Activated T-helper 1 cell treated with anti-CD3 and anti-CD28 coated beads, Interleukin-12 subunit alpha, Interleukin-12 subunit beta, Interleukin-2, Interleukin-4 antibody, amounts not matched to agents 30 ng/mL and 10 ng/mL and 1 ng/mL, durations not matched to agents 14 hours and 24 hours and 36 hours (primary cell): ENCODE data around the gene DUOXA1. TPM values are rescaled to one million over a fixed set of nuclear protein-coding genes. Genes with fewer than 3 reads are reported as not detected.
"Not testable (repeated sequence)": the region's sequence is repeated elsewhere in the genome, so short reads cannot be mapped to it uniquely, and the experiment has no call there.

Experiments
- DNase-seq: peaks from one replicate; pipeline ENCODE4 v3.0.0; 2021; ENCODE audit warnings: low spot score
- H3K27ac Mint-ChIP-seq: one replicate; pipeline ENCODE4 v1.8.0; 2021; ENCODE audit warnings: mild to moderate bottlenecking, mixed read lengths
- H3K27me3 Mint-ChIP-seq: one replicate; pipeline ENCODE4 v1.8.0; 2022; ENCODE audit warnings: mild to moderate bottlenecking, moderate library complexity, mixed read lengths; ENCODE audit not compliant: insufficient read depth
- H3K36me3 Mint-ChIP-seq: one replicate; pipeline ENCODE4 v1.8.0; 2021; ENCODE audit warnings: low read depth, mixed read lengths
- H3K4me1 Mint-ChIP-seq: one replicate; pipeline ENCODE4 v1.8.0; 2021; ENCODE audit warnings: low read depth, mixed read lengths
- H3K4me3 Mint-ChIP-seq: one replicate; pipeline ENCODE4 v1.8.0; 2021; ENCODE audit warnings: mild to moderate bottlenecking, moderate library complexity, mixed read lengths
- H3K9me3 Mint-ChIP-seq: one replicate; pipeline ENCODE4 v1.8.0; 2021; ENCODE audit warnings: mixed read lengths
- intact Hi-C: fragments of 100-400 bp; cut with micrococcal nuclease; formaldehyde crosslinking; loops from one replicate; pipeline ENCODE4 v1.15.1; 2024
- total RNA-seq: library from RNA; stranded (reverse); gene quantifications from 2 replicates; pipeline ENCODE4 v1.2.3, GENCODE V29; 2022

DUOXA1 gene
- total RNA-seq, 1 donor from 2014 or later, result not detected

DNA sequence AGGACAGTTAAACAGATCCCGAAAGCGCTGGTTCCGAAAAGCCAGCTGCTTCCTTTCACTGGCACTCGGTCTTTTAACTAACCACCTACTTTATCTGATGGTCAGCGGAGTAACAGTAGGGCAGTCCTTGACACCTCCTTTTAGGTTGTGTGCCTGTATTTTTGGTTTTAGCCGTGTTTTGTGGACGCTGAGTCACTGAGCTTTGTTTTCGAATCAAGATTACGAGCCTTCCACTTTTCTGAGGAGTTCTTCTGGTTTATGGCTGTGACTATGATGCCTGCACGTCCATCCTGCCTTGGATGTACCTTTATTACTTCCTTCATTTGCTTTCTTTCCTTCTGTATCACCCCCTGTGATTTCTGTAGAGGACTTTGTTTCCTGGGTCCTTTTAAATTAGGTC is 47.3 kb downstream of the DUOXA1 start:
- DNase-seq, intact Hi-C loops, H3K36me3 Mint-ChIP-seq, H3K4me3 Mint-ChIP-seq, H3K9me3 Mint-ChIP-seq, H3K4me1 Mint-ChIP-seq, H3K27ac Mint-ChIP-seq: not testable (repeated sequence)
- H3K27me3 Mint-ChIP-seq, result peaks cover 10% of the 10 kb centered on the region

DNA sequence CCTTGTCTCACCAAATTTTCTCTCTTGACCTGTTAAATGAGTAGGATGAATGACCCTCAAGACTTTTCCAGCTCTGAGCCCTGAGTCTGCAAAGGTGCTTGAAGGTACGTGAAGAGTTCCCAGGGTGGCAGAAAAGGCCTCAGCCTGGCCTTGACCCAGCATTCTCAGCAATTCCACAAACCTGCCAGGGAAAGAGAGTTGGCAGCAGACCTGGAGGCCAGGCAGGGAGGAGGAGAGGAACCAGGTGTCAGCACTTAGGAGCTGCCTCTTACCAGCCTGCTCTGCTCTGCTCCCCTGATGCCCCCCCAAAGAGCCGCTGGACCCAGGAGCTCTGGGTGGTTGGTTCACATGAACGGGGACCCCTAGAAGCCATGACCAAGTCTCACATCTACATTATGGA is 49.1 kb downstream of the DUOXA1 start:
- H3K4me1 Mint-ChIP-seq, intact Hi-C loops, H3K27ac Mint-ChIP-seq, H3K9me3 Mint-ChIP-seq, H3K36me3 Mint-ChIP-seq, H3K4me3 Mint-ChIP-seq, DNase-seq: not testable (repeated sequence)
- peaks cover 10% of the 10 kb centered on the region for H3K27me3 Mint-ChIP-seq

DNA sequence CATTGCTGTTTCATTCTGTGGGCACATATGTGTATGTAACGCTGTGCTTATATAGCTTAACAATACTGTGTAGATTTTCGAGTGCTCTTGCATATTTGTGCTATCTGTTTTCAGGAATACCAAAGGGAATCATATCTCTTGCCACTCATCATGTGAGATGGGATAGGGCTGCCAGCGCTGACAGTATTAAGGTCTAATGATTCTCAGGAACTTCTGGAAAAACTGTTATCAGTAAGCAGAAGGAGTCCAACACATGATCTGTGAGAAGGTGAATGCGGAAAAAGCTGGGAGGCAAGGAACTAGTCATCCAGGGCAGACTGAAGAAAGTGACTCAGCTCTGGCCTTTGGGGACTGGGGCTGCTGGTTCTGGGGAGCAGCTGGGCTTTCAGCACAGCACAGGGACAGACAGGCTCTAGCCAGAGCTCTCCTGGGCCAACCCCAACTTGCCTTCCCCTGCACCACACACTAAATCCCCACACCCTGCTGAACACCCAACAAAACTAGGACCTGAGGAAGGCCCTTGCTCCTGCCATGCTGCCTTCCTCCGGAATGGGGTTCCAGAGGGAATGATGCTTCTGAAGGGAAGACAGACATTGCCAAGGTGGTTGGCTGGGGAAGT is 49.9 kb downstream of the DUOXA1 start:
- H3K4me3 Mint-ChIP-seq, H3K9me3 Mint-ChIP-seq, H3K36me3 Mint-ChIP-seq, intact Hi-C loops, H3K27me3 Mint-ChIP-seq, H3K27ac Mint-ChIP-seq, H3K4me1 Mint-ChIP-seq, DNase-seq: not testable (repeated sequence)

DNA sequence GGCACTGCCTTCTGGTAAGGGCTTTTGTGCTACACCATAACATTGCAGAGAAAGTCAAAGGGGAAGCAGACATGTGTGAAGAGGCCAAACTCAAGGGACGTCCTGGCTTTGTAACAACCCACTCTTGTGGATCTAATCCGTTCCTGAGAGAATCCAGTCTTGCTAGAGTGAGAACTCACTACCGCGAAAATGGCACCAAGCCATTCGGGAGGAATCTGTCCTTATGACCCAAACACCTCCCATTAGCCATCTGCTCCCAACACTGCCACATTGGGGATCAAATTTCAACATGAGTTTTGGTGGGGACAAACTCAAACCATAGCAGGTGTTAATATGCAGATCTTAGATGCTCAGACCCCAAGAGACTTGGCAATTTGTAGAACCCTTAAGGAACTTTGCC is 50.5 kb downstream of the DUOXA1 start:
- DNase-seq, H3K4me3 Mint-ChIP-seq, H3K9me3 Mint-ChIP-seq, intact Hi-C loops, H3K4me1 Mint-ChIP-seq, H3K36me3 Mint-ChIP-seq, H3K27ac Mint-ChIP-seq, H3K27me3 Mint-ChIP-seq: not testable (repeated sequence)

DNA sequence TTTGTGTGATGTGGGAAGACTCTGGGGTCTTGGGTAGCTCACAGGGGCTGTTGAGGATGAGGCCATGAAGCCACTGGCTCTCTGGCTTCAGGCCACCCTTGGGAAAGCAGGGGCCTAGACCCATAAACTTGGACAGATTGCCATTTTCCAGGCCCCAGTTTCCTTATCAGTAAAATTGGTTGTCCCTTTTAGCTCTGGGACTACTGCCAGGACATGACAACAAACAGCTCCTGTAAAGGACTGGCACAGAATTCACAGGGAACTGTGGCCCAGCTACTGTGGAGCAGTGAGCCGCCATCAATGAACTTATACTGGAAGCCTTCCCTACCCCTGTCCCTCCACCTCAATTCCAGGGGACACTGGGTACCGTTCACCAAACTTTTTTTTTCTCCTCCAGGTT is 52.3 kb downstream of the DUOXA1 start:
- H3K27me3 Mint-ChIP-seq, H3K9me3 Mint-ChIP-seq, intact Hi-C loops, H3K4me3 Mint-ChIP-seq, DNase-seq, H3K27ac Mint-ChIP-seq, H3K36me3 Mint-ChIP-seq, H3K4me1 Mint-ChIP-seq: not testable (repeated sequence)

DNA sequence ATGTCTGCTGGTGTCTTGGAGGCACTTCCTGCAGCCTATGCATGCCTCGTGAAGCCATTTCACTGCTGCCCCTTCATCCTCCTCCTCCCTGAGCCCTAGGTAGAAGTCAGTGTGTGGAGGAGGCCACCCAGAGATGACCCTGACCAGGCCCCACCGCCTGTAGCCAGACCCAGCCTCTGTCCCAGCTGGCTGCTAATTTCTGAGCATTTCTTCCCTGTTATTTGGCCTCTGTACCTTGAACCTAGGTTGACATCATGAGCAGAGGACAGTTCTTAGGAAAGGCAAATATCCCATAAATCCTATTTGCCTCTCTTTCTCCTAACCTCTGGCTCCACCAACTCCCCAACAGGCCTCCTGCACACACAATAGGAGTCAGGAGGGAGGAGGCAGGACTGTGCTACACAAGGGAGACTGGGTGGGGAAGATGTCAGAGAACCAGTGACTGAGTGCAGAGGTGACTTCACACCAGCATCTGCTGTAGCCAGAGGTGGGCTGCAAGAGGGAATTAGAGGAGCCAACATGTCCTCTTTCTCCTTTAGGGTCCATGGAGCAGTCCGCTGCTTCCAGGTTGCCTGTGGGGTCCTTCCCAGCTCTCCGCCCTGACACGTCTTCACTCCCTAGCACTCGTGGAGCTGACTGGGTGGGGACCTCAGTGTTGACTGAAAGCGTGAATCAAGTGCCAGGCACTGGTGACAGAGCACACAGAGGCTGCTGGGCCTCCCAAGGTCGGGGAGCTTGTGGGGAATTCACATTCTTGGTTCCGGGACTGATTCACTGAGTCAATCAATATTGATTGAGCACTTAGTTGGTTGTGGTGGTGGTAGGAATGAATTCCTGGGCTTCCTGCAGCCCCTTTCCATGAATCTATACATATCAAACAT is 54.0 kb downstream of the DUOXA1 start:
- H3K27me3 Mint-ChIP-seq, DNase-seq, H3K27ac Mint-ChIP-seq, H3K4me1 Mint-ChIP-seq, H3K9me3 Mint-ChIP-seq, H3K36me3 Mint-ChIP-seq, H3K4me3 Mint-ChIP-seq, intact Hi-C loops: not testable (repeated sequence)

DNA sequence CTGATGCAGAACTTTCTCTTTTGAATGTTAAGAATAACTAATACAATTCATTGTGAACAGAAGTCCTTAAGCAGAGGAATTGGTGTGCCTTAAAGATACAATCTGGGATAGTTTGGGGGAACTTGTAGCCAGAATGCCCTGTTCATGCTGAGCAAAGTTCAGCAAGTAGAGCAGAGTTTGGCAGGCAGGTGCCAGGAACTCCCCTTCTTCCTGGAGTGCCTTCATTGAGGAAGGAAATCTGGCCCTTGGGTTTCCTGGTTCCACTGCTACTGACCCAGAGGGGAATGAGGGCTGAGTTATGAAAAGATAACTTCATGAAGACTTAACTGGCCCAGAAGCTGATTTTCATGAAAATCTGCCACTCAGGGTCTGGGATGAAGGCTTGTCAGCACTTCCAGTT is 56.1 kb downstream of the DUOXA1 start:
- H3K36me3 Mint-ChIP-seq, H3K27me3 Mint-ChIP-seq, intact Hi-C loops, DNase-seq, H3K4me3 Mint-ChIP-seq, H3K9me3 Mint-ChIP-seq, H3K27ac Mint-ChIP-seq, H3K4me1 Mint-ChIP-seq: not testable (repeated sequence)

DNA sequence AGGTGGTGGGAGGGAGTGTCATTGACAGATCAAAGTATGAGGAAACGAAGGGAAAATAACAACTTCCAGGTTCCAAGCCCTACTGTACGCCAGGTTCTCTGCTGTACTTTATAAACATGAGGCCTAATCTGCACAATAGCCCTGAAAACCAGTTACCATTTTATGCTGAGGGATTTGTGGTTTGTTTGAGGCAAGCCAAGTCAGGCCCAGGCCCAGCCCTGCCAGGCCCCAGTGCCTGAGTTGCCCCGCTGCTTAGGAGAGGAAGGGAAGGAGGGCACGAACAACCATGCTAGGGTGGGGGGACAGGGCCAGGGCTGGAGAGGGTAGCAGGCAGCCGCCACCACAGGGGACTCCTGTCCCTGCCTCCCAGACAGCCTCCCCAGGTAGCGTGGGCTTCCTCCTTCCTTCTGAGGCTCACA is 59.7 kb downstream of the DUOXA1 start:
- H3K9me3 Mint-ChIP-seq, H3K36me3 Mint-ChIP-seq, intact Hi-C loops, H3K4me3 Mint-ChIP-seq, H3K27me3 Mint-ChIP-seq, DNase-seq, H3K27ac Mint-ChIP-seq, H3K4me1 Mint-ChIP-seq: not testable (repeated sequence)

Other genes with a start within 250 kb of the DUOXA1 start
- not detected in 2 replicates for gene TERB2, start 173.2 kb downstream of the DUOXA1 start, total RNA-seq
- gene SORD, start 106.7 kb downstream of the DUOXA1 start, total RNA-seq, result 19.9 and 21.5 TPM in 2 replicates
- not detected in 2 replicates for gene DUOX2, start 15.7 kb downstream of the DUOXA1 start, total RNA-seq
- gene DUOXA2, start 15.6 kb downstream of the DUOXA1 start, total RNA-seq, result not detected in 2 replicates
- 0.10 and 0.13 TPM in 2 replicates for gene DUOX1, start 115 bp upstream of the DUOXA1 start, total RNA-seq
- gene SHF, start 58.1 kb upstream of the DUOXA1 start, total RNA-seq, result 14.5 and 16.3 TPM in 2 replicates
- not detected in 2 replicates for gene SLC28A2, start 122.4 kb upstream of the DUOXA1 start, total RNA-seq
- 0.86 and 1.0 TPM in 2 replicates for gene GATM, start 248.7 kb upstream of the DUOXA1 start, total RNA-seq